HG02610 (cell line): ENCODE results near the gene PLEKHA4.
"Not testable (repeated sequence)": the region's sequence is repeated elsewhere in the genome, so short reads cannot be mapped to it uniquely, and the experiment has no call there.

Experiments
- ATAC-seq: cut with Tn5 transposase; IDR thresholded peaks from one replicate; pipeline ENCODE4 v1.9.1; 2021; ENCODE audit warnings: mild to moderate bottlenecking, moderate library complexity; ENCODE audit not compliant: unreplicated experiment

The PLEKHA4 gene, protein sequence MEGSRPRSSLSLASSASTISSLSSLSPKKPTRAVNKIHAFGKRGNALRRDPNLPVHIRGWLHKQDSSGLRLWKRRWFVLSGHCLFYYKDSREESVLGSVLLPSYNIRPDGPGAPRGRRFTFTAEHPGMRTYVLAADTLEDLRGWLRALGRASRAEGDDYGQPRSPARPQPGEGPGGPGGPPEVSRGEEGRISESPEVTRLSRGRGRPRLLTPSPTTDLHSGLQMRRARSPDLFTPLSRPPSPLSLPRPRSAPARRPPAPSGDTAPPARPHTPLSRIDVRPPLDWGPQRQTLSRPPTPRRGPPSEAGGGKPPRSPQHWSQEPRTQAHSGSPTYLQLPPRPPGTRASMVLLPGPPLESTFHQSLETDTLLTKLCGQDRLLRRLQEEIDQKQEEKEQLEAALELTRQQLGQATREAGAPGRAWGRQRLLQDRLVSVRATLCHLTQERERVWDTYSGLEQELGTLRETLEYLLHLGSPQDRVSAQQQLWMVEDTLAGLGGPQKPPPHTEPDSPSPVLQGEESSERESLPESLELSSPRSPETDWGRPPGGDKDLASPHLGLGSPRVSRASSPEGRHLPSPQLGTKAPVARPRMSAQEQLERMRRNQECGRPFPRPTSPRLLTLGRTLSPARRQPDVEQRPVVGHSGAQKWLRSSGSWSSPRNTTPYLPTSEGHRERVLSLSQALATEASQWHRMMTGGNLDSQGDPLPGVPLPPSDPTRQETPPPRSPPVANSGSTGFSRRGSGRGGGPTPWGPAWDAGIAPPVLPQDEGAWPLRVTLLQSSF

GRCh38 chr19:48868114-48868886 lies at the start of gene PLEKHA4:
PLEKHA4 (minus strand) TSS chr19:48868617; CDS start chr19:48867620, 997 bp downstream.
- ATAC-seq = no peak

GRCh38 chr19:48918071-48918470 lies 49.7 kb upstream of the PLEKHA4 start:
- ATAC-seq = no peak

DNA sequence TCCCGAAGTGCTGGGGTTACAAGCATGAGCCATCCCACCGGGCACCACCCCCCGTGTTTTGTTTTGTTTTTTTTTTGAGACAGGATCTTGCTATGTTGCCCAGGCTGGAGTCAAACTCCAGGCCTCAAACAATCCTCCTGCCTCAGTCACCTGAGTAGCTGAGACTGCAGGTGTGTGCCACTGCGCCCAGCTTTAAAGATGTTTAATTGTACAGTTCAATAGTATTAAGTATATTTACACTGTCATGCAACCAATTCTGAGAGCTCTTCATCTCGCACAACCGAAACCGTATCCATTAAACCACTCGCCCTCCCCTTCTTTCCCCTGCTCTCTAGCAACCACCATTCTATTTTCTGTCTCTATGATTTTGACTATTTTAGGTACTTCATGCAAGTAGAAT lies 47.3 kb upstream of the PLEKHA4 start:
- ATAC-seq = no peak

GRCh38 chr19:48914181-48914580 lies 45.8 kb upstream of the PLEKHA4 start:
- no peak for ATAC-seq

- ATAC-seq = no peak
These were observed 44.9 kb upstream of the PLEKHA4 start for GRCh38 chr19:48913114-48913889.

- no peak for ATAC-seq
These were observed 42.4 kb upstream of the PLEKHA4 start for GRCh38 chr19:48910803-48911202.

GRCh38 chr19:48909424-48910077 lies 41.1 kb upstream of the PLEKHA4 start:
- ATAC-seq = not testable (repeated sequence)

DNA sequence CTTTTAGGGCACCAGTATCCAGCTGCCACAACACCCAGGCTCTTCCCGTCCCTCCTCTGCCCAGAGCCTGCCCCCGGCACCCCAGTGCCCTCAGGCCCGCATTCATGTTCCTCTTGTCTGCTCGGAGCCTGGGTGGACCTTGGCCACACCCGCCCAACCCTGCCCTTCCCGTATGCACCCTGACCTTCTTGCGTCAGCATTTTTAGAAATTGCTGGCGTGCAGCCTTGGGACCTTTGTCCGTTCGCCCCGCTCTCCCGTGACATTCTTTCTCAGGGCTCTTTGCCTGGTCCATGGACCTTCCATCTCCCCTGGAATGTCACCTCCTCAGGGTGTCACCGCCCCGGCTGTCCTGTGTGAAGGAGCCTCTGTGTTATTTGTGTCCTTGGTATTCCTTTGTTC lies 39.3 kb upstream of the PLEKHA4 start:
- ATAC-seq = no peak

- ATAC-seq = no peak
These were observed 37.9 kb upstream of the PLEKHA4 start for GRCh38 chr19:48906324-48906723.

GRCh38 chr19:48905664-48906063 lies 37.2 kb upstream of the PLEKHA4 start:
- no peak for ATAC-seq

GRCh38 chr19:48903788-48904187 lies 35.4 kb upstream of the PLEKHA4 start:
- not testable (repeated sequence) for ATAC-seq

DNA sequence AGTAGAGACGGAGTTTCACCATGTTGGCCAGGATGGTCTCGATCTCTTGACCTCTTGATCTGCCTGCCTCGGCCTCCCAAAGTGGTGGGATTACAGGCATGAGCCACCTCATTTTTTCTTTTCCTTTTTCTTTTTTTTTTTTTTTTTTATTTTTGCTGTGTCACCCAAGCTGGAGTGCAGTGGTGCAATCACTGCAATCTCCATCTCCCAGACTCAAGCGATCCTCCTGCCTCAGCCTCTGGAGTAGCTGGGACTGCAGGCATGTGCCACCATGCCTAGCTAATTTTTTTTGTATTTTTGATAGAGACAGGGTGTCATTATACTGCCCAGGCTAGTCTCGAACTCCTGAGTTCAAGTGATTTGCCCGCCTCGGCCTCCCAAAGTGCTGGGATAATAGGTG lies 33.9 kb upstream of the PLEKHA4 start:
- not testable (repeated sequence) for ATAC-seq

DNA sequence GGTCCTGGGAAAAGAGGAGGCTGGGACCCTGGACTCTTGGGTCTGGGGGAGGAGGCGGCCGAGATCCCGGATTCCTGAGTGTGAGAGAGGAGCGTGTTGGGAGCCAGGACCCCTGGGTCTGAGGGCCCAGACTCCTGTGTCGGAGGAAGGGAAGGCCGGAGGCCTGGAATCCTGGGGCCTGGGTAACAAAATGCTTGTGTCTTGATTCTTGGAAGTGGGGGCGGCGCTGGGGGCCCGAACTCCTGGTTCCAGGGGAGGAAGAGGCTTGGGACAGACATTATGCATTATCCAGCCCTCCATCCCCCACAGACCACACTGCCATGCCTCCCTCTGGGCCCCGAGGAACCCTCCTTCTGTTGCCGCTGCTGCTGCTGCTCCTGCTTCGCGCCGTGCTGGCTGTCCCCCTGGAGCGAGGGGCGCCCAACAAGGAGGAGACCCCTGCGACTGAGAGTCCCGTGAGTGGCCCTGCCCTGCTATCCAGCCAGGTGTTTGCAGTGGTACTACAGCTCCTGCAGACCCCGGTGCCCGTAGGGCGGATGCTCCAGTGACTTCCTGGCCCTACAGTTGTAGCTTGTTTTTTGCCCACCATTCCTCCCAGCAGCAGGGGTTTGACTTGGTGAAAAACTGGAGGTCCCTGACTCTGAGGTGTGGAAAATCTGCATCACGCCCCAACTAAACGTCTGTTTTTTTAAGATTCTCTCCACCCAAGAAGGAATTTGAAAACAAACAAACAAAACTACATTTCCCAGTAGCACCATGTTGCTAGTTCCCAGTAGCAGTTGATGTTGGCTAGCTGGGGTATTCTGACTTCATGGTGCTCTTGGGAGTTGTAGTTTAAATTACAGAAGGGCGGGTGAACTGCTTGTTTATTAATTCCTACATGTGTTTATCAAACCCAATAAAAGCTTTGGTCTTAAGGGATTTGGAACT lies 32.3 kb upstream of the PLEKHA4 start:
- no peak for ATAC-seq

- ATAC-seq = peak; percentile 89
These were observed 31.5 kb upstream of the PLEKHA4 start, which contains the start of gene NUCB1 for GRCh38 chr19:48899781-48900476. NUCB1 (plus strand) TSS chr19:48900312; CDS start chr19:48900797, 485 bp downstream.

DNA sequence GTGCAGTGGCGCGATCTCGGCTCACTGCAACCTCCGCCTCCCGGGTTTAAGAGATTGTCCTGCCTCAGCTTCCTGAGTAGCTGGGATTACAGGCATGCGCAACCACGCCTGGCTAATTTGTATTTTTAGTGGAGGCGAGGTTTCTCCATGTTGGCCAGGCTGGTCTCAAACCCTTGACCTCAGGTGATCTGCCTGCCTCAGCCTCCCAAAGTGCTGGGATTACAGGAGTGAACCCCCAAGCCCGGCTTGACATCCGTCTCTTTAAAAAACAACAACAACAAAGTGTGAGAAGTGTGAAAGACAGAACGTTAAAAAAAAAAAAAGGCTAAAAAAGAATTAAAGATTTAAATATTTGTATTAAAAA lies 31.0 kb upstream of the PLEKHA4 start:
- ATAC-seq = not testable (repeated sequence)

DNA sequence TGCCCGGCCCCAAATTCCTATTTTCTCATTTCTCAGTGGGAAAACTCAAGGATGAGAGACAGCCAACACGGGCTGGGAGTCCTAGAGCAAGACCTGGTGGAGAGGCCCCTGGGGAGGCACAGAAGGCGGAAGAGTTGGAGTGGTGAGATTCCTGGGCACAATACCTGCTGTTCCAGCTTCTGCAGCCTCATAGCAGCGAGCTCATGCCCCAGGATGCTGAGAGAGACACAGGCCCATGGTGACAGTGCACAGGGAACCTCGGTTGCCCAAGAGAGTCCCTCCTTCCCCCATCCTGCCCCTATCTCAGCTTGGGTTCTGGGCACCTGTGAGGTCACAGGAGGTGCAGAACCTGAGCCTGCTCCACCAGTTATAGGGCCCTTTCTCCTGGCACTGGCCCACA lies 28.8 kb upstream of the PLEKHA4 start:
- ATAC-seq = no peak

DNA sequence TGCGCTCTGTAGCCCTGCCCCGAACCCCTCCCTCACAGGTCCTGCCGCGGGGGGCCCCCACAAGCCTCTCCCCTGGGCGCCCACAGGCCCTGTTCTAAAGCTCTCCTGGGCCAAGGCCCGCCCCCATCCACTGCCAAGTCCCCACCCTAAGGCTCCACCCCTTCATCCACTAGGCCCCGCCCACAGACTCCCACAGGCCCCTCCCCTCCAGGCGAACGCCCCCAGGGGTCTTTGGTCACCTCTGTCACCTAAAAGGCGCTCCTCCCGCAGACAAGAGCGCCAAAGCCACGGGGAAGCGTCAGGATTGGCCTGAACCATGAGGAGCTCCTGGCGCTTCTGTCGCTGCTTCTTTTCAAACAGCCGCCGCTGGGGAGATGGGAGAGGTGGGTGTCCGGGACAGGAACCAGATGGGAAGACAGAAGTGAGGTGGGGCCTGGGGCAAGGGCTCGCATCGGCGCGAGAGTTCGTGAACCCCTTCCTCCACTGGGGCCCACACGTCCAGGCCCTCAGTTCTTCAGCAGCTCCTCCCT lies 27.8 kb upstream of the PLEKHA4 start:
- no peak for ATAC-seq

- ATAC-seq = no peak
These were observed 26.8 kb upstream of the PLEKHA4 start for GRCh38 chr19:48895226-48895625.
